Muscle layer of duodenum (tissue), 2 donors: ENCODE results near the gene CCDC85C.

ENCODE experiments used
- H3K27ac ChIP-seq: one replicate; pipeline ENCODE4 v1.7.0; 2013; ENCODE audit warnings: mild to moderate bottlenecking, low read length
- H3K27me3 ChIP-seq: one replicate; pipeline ENCODE4 v1.7.0; 2013; ENCODE audit warnings: low read depth, mild to moderate bottlenecking, control low read depth, low read length
- H3K36me3 ChIP-seq, 2 donors: one replicate each; pipeline ENCODE4 v1.7.0; 2013; ENCODE audit warnings: low read length in 2 of 2, control low read depth in 1 of 2, mild to moderate bottlenecking in 1 of 2; ENCODE audit not compliant: insufficient read depth in 2 of 2, control insufficient read depth in 1 of 2
- H3K4me1 ChIP-seq, 2 donors: one replicate each; pipeline ENCODE4 v1.7.0; 2013; ENCODE audit warnings: low read length in 2 of 2, mild to moderate bottlenecking in 2 of 2, control low read depth in 1 of 2, moderate library complexity in 1 of 2; ENCODE audit not compliant: insufficient read depth in 2 of 2, control insufficient read depth in 1 of 2
- H3K4me3 ChIP-seq, 2 donors: one replicate each; pipeline ENCODE4 v1.7.0; 2013; ENCODE audit warnings: low read length in 2 of 2, low read depth in 1 of 2, mild to moderate bottlenecking in 1 of 2
- H3K9me3 ChIP-seq, 2 donors: one replicate each; pipeline ENCODE4 v1.7.0; 2013; ENCODE audit warnings: low read length in 2 of 2, control low read depth in 1 of 2, mild to moderate bottlenecking in 1 of 2; ENCODE audit not compliant: control insufficient read depth in 1 of 2
- donor health status: healthy.

Gene CCDC85C

GRCh38 chr14:99529899-99530298 lies 74.1 kb downstream of the CCDC85C start:
- H3K36me3 ChIP-seq, result no peaks in the 10 kb centered on the region

GRCh38 chr14:99527427-99528076 lies 76.5 kb downstream of the CCDC85C start:
- H3K9me3 ChIP-seq, result no peaks in the 10 kb centered on the region
- no peaks in the 10 kb centered on the region for H3K36me3 ChIP-seq
- H3K4me1 ChIP-seq, result peaks cover 2 to 37% of the 10 kb centered on the region in 2 donors
- H3K27ac ChIP-seq, result no peak overlapping the region
- no peaks in the 10 kb centered on the region for H3K27me3 ChIP-seq
- H3K4me3 ChIP-seq, result no peak overlapping the region

More at GRCh38 chr14:99529899-99530298, 74.1 kb downstream of the CCDC85C start:
- Histone ChIP-seq H3K27ac (no peak overlapping the region), H3K4me1 (peaks cover 0 to 21% of the 10 kb centered on the region in 2 donors), H3K9me3 (no peaks in the 10 kb centered on the region), H3K27me3 (no peaks in the 10 kb centered on the region), H3K4me3 (no peak overlapping the region)

- Histone ChIP-seq H3K9me3 (no peaks in the 10 kb centered on the region), H3K4me1 (peaks cover 3 to 42% of the 10 kb centered on the region in 2 donors), H3K27ac (no peak overlapping the region), H3K4me3 (no peak overlapping the region), H3K27me3 (no peaks in the 10 kb centered on the region), H3K36me3 (no peaks in the 10 kb centered on the region)
Observed at GRCh38 chr14:99527026-99527425, 77.0 kb downstream of the CCDC85C start.

GRCh38 chr14:99525699-99526080 lies 78.3 kb downstream of the CCDC85C start:
- Histone ChIP-seq H3K4me3 (no peak overlapping the region), H3K27me3 (no peaks in the 10 kb centered on the region), H3K36me3 (no peaks in the 10 kb centered on the region), H3K27ac (no peak overlapping the region), H3K9me3 (no peaks in the 10 kb centered on the region), H3K4me1 (peaks cover 3 to 46% of the 10 kb centered on the region in 2 donors)

DNA sequence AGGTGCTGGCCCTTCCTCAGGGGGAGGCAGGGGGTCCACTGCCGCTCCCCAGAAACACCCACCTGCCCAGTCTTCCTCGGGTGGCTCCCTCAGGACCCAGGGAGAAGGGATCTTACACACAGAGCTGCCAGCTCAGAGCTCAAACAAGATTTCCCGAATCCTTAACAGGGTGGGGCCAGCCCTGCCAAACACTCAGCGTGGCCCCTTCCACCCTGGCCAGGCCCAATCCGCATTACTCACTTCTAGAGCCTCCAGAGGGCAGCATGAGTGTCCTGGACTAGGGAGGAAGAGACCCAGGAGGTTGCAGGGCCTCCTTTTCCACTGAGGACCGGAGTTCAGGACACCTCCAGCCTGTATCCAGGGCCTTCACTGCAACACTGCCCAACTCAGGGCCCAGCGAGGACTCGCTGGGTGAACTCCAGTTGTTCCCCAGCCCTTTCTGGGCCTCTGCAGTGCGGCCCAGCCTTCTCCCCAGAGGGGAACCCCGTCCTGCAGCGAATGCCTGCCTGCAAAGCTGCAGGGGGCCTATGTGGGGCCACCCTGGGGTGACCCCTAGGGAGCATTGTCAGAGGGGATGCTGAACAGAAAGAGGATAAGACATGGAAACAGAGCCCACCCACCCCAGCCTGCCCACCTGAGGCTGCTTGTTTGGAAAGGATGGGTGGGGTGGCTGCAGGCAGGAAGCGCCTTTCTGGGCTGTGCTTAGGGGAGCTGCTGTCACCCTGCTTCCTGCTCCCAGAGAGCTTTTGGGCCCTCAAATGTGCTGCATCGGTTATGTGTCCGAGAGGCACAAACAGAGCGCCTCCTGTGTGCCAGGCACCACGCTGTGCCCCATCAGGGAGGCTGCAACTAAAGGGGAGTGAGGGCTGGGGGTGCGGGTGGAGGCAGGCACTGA lies 79.0 kb downstream of the CCDC85C start:
- Histone ChIP-seq H3K4me1 (peaks cover 3 to 46% of the 10 kb centered on the region in 2 donors), H3K4me3 (no peak overlapping the region), H3K9me3 (no peaks in the 10 kb centered on the region), H3K36me3 (no peaks in the 10 kb centered on the region), H3K27ac (no peak overlapping the region), H3K27me3 (no peaks in the 10 kb centered on the region)

- H3K4me3 ChIP-seq, result no peak overlapping the region
- H3K9me3 ChIP-seq, result no peaks in the 10 kb centered on the region
- no peaks in the 10 kb centered on the region for H3K27me3 ChIP-seq
- H3K4me1 ChIP-seq, result peaks cover 3 to 46% of the 10 kb centered on the region in 2 donors
- no peak overlapping the region for H3K27ac ChIP-seq
- no peaks in the 10 kb centered on the region for H3K36me3 ChIP-seq
Observed at GRCh38 chr14:99524091-99524661, 79.8 kb downstream of the CCDC85C start.

- Histone ChIP-seq H3K9me3 (no peaks in the 10 kb centered on the region), H3K4me1 (peaks cover 3 to 48% of the 10 kb centered on the region in 2 donors), H3K27me3 (no peaks in the 10 kb centered on the region), H3K36me3 (no peaks in the 10 kb centered on the region), H3K27ac (no peak overlapping the region), H3K4me3 (no peak overlapping the region)
Observed at GRCh38 chr14:99523704-99524055, 80.3 kb downstream of the CCDC85C start.

DNA sequence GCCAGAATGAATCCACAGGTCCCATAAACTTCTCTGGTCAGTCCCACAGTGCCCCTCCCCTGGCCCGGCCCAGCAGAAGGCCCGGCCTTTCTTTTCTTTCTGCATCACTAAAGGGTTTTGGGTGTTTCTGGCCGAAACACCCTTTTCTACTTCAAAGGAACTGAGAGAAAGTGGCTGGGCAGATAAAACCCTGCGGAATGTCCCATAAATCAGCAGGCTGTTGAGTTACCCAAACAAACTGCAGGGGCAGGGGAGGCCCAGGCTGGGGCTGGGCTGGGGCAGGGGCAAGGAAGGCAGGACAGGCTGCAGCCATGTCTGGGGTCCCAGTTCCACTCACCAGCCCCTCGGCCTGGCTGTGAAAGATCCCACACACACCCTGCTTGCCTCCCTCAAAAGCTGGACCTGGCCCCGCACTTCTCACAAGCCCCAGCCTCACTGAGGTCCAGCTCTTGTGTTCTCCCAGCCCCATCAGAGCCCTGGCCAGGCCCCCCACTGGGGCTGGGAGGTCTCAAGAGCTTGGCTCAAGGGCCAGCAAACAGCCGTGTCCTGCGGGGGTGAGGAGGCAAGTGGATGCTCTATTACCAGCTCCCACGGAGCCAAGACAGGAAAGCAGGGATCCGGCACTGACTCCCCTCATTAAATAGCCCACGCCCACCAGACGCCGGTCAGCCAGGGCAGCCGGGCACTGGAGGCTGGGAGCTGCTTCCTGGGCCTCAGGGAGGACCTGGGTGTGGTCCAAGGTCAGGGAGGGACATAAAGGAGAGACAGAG lies 80.9 kb downstream of the CCDC85C start:
- H3K27me3 ChIP-seq, result no peaks in the 10 kb centered on the region
- H3K4me1 ChIP-seq, result peaks cover 3 to 53% of the 10 kb centered on the region in 2 donors
- H3K4me3 ChIP-seq, result peak overlapping the region in 1 of 2 donors; percentile 6
- no peak overlapping the region for H3K27ac ChIP-seq
- H3K9me3 ChIP-seq, result no peaks in the 10 kb centered on the region
- H3K36me3 ChIP-seq, result no peaks in the 10 kb centered on the region

DNA sequence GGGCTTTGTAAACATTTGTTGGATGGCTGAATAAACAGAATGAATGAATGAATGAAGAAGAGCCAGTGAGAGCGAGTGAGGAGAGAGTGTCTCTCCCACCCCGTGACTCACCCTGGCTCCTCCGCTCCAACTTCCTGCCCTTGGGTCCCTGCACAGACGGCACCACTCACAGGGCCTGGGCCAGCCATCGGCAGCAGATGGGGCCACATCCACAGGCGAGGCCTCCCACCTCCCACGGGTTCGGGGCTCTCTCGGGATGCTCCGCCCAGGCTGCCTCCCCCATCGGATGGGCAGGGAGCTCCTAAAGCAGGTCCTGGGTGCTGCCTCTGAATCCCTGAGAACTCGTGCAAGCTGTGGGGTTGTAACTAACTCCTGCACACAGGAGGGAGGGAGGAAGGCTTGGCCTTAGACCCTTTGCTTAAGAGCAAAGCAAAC lies 81.5 kb downstream of the CCDC85C start:
- H3K27ac ChIP-seq, result no peak overlapping the region

DNA sequence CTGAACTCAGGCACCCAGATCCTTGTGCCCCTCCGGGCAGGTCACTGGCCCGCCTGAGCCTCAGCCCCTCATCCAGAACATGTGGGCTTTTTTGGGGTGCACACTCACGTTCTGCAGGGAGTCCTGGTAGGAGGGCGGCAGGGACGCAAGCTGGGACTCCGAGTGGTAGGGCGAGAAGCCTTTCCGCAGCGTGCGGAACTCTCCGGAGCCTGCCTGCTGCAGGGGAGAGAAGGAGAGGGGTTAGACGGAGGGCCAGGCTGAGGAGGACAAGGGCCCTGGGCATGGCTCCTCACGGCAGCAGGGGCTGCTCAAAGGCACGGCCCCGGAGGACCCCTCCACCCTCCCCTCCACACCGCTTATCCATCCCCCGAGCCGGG lies 82.0 kb downstream of the CCDC85C start:
- H3K27ac ChIP-seq, result no peak overlapping the region
- H3K9me3 ChIP-seq, result no peaks in the 10 kb centered on the region
- no peak overlapping the region for H3K4me3 ChIP-seq
- peaks cover 3 to 61% of the 10 kb centered on the region in 2 donors for H3K4me1 ChIP-seq
- H3K36me3 ChIP-seq, result no peaks in the 10 kb centered on the region
- no peaks in the 10 kb centered on the region for H3K27me3 ChIP-seq

More for the DNA sequence above, 81.5 kb downstream of the CCDC85C start:
- Histone ChIP-seq H3K4me1 (peaks cover 3 to 60% of the 10 kb centered on the region in 2 donors), H3K36me3 (no peaks in the 10 kb centered on the region), H3K9me3 (no peaks in the 10 kb centered on the region), H3K4me3 (peak overlapping the region in 1 of 2 donors; percentile 6), H3K27me3 (no peaks in the 10 kb centered on the region)
